ENCODE data around the gene ACAT2. TPM values are rescaled to one million over a fixed set of nuclear protein-coding genes. Genes with fewer than 3 reads are reported as not detected.
"Not testable (repeated sequence)": the region's sequence is repeated elsewhere in the genome, so short reads cannot be mapped to it uniquely, and the experiment has no call there.

The ACAT2 gene
- polyA plus RNA-seq (ENCODE audit: insufficient read length in 4 of 4): 10 to 100 TPM; 43.4 to 53.3 (median 48.7) TPM

GRCh38 chr6:159761873-159762680, at the start of gene ACAT2:
ACAT2 (plus strand) TSS chr6:159762045; CDS start chr6:159762088, 43 bp downstream.
- DNase-seq (ENCODE audit: low read depth in 4 of 4, low spot score in 2 of 4): peak; percentile 79 to 91 (median 84)

DNA sequence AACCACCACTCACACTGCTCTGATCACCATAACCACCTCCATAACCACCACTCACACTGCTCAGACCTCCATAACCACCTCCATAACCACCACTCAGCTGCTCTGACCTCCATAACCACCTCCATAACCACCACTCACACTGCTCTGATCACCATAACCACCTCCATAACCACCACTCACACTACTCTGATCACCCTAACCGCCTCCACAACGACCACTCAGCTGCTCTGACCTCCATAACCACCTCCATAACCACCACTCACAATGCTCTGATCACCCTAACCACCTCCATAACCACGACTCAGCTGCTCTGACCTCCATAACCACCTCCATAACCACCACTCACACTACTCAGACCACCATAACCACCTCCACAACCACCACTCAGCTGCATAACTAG, 49.5 kb upstream of the ACAT2 start:
- DNase-seq (ENCODE audit: low read depth in 4 of 4, low spot score in 2 of 4): not testable (repeated sequence)

DNA sequence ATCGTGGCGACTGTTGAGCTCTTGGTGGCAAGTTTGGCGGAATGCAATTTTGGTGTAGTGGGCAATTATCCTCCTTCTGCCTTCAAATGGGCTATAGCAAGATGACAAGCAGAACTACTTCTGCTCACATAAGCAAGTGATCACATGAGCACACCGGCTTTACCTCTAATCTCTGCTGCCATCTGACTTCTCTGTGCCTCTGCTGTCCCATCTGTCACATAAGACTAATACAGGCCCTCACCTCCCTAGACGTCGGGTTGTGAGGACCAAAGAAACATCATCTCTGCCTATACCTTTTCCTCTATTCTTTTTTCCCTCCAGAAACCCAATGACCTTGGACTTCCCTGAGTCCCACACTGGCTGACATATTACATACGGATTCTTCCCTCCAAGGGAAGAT, 47.9 kb upstream of the ACAT2 start:
- DNase-seq (ENCODE audit: low read depth in 4 of 4, low spot score in 2 of 4): no peak

GRCh38 chr6:159714404-159714803, 47.4 kb upstream of the ACAT2 start:
- no peak for DNase-seq (ENCODE audit: low read depth in 4 of 4, low spot score in 2 of 4)

DNA sequence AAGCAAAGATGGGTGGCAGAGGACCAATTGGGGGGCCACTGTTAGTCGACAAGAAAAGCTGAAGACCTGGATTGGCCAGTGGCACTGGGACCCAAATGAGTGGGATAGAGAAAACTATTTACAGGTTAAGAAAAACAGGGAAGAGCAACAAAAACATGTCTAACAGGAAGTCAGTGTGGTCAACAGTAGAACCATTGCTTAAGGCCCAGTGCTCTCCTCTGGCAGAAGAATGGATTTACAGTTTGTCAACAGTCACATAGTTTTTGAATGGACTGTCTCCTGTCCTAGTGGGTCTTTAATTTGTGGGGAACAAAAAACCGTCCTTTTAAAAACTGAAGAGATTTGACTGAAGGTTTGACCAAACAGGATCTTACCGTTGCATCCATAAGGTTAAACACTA, 46.7 kb upstream of the ACAT2 start:
- no peak for DNase-seq (ENCODE audit: low read depth in 4 of 4, low spot score in 2 of 4)

DNA sequence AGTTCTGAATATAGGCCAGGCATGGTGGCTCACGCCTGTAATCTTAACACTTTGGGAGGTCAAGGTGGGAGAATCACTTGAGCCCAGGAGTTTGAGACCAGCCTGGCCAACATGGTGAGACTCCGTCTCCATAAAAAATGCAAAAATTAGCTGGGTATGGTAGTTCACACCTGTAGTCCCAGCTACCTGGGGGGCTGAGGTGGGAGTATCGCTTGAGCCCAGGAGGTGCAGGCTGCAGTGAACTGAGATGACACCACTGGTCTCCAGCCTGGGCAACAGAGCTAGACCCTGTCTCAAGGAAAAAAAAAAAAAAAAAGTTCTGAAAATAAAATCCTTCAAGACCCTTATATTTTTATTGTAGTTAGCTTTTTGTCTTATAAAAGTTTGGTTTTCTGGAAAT, 46.2 kb upstream of the ACAT2 start:
- no peak for DNase-seq (ENCODE audit: low read depth in 4 of 4, low spot score in 2 of 4)

GRCh38 chr6:159716247-159717096, 45.4 kb upstream of the ACAT2 start:
- DNase-seq (ENCODE audit: low read depth in 4 of 4, low spot score in 2 of 4): no peak

- DNase-seq (ENCODE audit: low read depth in 4 of 4, low spot score in 2 of 4): no peak
These were observed 43.2 kb upstream of the ACAT2 start for GRCh38 chr6:159718634-159719033.

DNA sequence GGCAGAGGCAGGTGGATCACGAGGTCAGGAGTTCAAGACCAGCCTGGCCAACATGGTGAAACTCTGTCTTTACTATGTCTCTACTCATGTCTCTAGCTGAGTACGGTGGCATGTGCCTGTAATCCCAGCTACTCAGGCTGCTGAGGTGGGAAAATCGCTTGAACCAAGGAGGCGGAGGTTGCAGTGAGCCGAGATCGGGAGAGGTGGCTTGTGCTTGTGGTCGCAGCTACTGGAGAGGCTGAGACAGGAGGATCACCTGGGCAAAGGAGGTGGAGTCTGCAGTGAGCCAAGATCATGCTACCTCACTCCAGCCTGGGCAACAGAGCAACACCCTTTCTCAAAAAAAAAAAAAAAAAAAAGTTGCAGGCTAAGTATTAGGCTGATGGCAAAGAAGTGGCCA, 42.6 kb upstream of the ACAT2 start:
- DNase-seq (ENCODE audit: low read depth in 4 of 4, low spot score in 2 of 4): no peak

- DNase-seq (ENCODE audit: low read depth in 4 of 4, low spot score in 2 of 4): no peak
These were observed 41.1 kb upstream of the ACAT2 start for GRCh38 chr6:159720708-159721107.

GRCh38 chr6:159721981-159722380, 39.9 kb upstream of the ACAT2 start:
- DNase-seq (ENCODE audit: low read depth in 4 of 4, low spot score in 2 of 4): not testable (repeated sequence)

GRCh38 chr6:159722655-159723054, 39.2 kb upstream of the ACAT2 start:
- DNase-seq (ENCODE audit: low read depth in 4 of 4, low spot score in 2 of 4): no peak

DNA sequence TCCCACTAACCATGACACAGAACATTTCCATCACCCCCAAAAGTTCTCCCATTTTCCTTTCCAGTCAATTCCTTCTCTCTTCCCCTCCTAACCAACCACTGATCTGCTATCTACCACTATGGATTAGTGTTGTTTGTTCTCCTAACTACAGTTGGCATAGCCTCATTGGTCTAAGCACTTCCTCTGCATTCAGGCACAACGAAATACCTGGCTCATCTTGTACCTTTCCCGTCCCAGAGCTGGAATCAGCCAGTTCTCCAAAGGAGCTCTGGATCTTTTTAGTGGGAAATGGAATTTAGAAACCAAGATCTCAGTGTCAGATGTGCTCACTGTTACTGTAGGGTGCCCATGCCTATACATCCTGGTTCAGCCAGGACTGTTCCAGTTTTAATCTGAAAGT, 38.6 kb upstream of the ACAT2 start:
- no peak for DNase-seq (ENCODE audit: low read depth in 4 of 4, low spot score in 2 of 4)

GRCh38 chr6:159724778-159725177, 37.1 kb upstream of the ACAT2 start:
- DNase-seq (ENCODE audit: low read depth in 4 of 4, low spot score in 2 of 4): no peak

DNA sequence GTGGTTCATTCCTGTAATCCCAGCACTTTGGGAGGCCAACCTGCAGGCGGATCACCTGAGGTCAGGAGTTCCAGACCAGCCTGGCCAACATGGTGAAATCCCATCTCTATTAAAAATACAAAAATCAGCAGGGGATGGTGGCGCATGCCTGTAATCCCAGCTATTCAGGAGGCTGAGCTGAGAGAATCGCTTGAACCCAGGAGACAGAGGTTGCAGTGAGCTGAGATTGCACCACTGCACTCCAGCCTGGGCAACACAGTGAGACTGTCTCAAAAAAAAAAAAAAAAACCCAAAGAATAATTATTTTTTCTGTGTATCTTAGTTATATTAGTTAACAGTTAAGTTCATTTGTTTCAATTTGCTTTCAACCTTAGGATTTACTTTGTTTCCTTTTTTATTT, 36.6 kb upstream of the ACAT2 start:
- DNase-seq (ENCODE audit: low read depth in 4 of 4, low spot score in 2 of 4): not testable (repeated sequence)

- DNase-seq (ENCODE audit: low read depth in 4 of 4, low spot score in 2 of 4): peak in 3 of 4 donors; percentile 35 to 85 (median 68)
These were observed 35.5 kb upstream of the ACAT2 start for GRCh38 chr6:159726255-159726917.

GRCh38 chr6:159726918-159727716, 34.7 kb upstream of the ACAT2 start, which contains the start of gene WTAP:
WTAP (plus strand) TSS chr6:159727506; CDS start chr6:159736266, 8,760 bp downstream.
- peak; percentile 88 to 91 (median 90) for DNase-seq (ENCODE audit: low read depth in 4 of 4, low spot score in 2 of 4)

DNA sequence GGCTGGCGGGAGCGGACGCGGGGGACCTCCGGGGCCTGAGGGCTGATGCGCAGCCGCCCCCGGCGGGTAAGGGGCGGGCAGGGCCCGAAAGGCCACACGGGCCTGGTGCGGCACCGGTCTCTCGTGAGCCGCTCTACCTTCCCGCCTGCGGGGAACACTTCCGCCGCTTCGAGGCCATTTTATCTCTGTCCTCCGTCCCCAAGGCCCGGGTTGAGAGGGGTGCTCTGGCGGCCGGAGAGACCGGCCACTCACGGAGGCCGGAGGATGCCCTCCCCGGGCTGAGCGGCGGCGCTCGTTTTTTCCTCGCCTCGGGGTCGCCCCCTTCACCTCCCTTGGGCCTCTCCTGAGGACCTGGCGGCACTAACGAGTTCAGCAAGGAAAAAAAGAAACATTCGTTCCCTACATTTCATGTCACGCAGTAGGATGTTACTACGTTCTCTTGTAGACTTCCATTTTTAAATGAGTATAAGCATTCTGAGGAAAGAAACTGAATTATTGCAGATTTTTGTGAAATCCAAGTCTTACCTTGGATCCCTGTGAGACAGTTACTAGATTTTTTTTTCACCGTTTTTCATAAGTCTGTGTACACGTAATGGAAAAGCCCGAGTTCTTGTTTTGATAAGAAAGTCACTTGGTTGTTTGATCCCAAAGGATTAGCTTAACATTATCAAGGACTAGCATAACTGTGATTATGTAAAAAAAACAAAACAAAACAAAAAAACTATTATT, 34.0 kb upstream of the ACAT2 start:
- peak in 2 of 4 donors; percentile 57 to 59 for DNase-seq (ENCODE audit: low read depth in 4 of 4, low spot score in 2 of 4)

DNA sequence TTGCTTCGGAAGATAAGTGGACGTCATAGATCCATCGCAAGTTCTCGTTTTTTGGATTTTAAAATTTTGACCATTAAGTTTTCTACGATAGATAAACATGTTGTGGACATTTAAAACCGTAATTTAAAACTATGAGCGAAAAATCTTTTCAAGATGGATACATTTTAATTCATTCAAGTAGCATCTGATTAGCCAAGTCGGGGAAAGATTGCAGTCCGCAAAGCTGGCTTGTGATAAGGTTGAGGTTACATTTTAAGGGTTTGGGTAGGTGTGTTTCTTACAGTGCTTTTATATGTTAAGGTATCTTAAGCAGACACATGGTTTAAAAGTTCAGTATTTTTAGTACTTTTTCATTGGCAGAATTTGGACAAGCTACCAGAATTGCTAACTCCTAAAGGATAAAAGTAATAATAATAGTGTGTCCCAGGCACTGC, 33.3 kb upstream of the ACAT2 start:
- peak in 1 of 4 donors; percentile 14 for DNase-seq (ENCODE audit: low read depth in 4 of 4, low spot score in 2 of 4)
